Thymus (tissue), 11 donors: Measurements from ENCODE around the gene SARM1. TPM values are rescaled to one million over a fixed set of nuclear protein-coding genes. Genes with fewer than 3 reads are reported as not detected.
"Not testable (repeated sequence)": the region's sequence is repeated elsewhere in the genome, so short reads cannot be mapped to it uniquely, and the experiment has no call there.

Experiments
- DNase-seq, 9 donors: peaks; one replicate each; pipeline ENCODE4 v3.0.0-alpha.2; 2013; ENCODE audit warnings: low spot score in 9 of 9, low read depth in 6 of 9, missing footprints in 1 of 9
- H3K27ac ChIP-seq, 2 donors: one replicate each; pipeline ENCODE4 v1.5.1; 2013; ENCODE audit warnings: control low read depth in 1 of 2, low read depth in 1 of 2, low read length in 1 of 2, mild to moderate bottlenecking in 1 of 2, moderate library complexity in 1 of 2
- H3K27me3 ChIP-seq, 2 donors: one replicate each; pipeline ENCODE4 v1.5.1; 2013; ENCODE audit warnings: low read length in 1 of 2; ENCODE audit not compliant: control insufficient read depth in 2 of 2, insufficient read depth in 1 of 2
- H3K36me3 ChIP-seq, 2 donors: one replicate each; pipeline ENCODE4 v1.5.1; 2013; ENCODE audit warnings: low read length in 1 of 2, mild to moderate bottlenecking in 1 of 2, moderate library complexity in 1 of 2; ENCODE audit not compliant: control insufficient read depth in 2 of 2, insufficient read depth in 2 of 2
- H3K4me1 ChIP-seq, 2 donors: one replicate each; pipeline ENCODE4 v1.5.1; 2013; ENCODE audit warnings: low read length in 2 of 2; ENCODE audit not compliant: control insufficient read depth in 2 of 2, insufficient read depth in 2 of 2
- H3K4me3 ChIP-seq, 2 donors: one replicate each; pipeline ENCODE4 v1.5.1; 2013; ENCODE audit warnings: low read length in 2 of 2, control low read depth in 1 of 2, mild to moderate bottlenecking in 1 of 2
- H3K9me3 ChIP-seq, 2 donors: one replicate each; pipeline ENCODE4 v1.5.1; 2013; ENCODE audit warnings: low read length in 1 of 2, mild to moderate bottlenecking in 1 of 2; ENCODE audit not compliant: control insufficient read depth in 2 of 2, insufficient read depth in 1 of 2
- WGBS: extraction: QIAGEN DNeasy Blood & Tissue Kit; methylation state at CpG from one replicate; pipeline ENCODE4 v1.1.7; 2013; 5-methylcytosine and 5-hydroxymethylcytosine counted together
- polyA plus RNA-seq: library from polyadenylated mRNA; stranded (reverse); fragments of 200-250 nt; gene quantifications from one replicate; pipeline ENCODE4 v1.2.3, GENCODE V29; 2013
- total RNA-seq: library from RNA; stranded (reverse); fragments of 120-200 nt; gene quantifications from one replicate; pipeline ENCODE4 v1.2.4, GENCODE V29; 2013
- donor health status: healthy.

The SARM1 gene
- total and polyA plus RNA-seq, 2 donors = 1.2 to 5.4 TPM

- 67% methylated on average over 1 of the region's 1 CpG for WGBS
- Histone ChIP-seq H3K27ac (no peak overlapping the region), H3K4me3 (no peak overlapping the region), H3K27me3 (no peaks in the 10 kb centered on the region), H3K9me3 (no peaks in the 10 kb centered on the region), H3K36me3 (no peaks in the 10 kb centered on the region), H3K4me1 (no peaks in the 10 kb centered on the region)
- DNase-seq = no peak
Measured at GRCh38 chr17:28433721-28434120, 62.2 kb downstream of the SARM1 start.

GRCh38 chr17:28434326-28434725 is 62.8 kb downstream of the SARM1 start:
- H3K9me3 ChIP-seq, H3K4me1 ChIP-seq, DNase-seq, H3K4me3 ChIP-seq, H3K27ac ChIP-seq, H3K36me3 ChIP-seq, H3K27me3 ChIP-seq: not testable (repeated sequence)
- 89% methylated on average over 8 of the region's 8 CpGs for WGBS

- 96% methylated on average over 9 of the region's 9 CpGs for WGBS
- Histone ChIP-seq H3K27me3 (no peaks in the 10 kb centered on the region), H3K36me3 (no peaks in the 10 kb centered on the region), H3K4me1 (no peaks in the 10 kb centered on the region), H3K27ac (no peak overlapping the region), H3K9me3 (no peaks in the 10 kb centered on the region), H3K4me3 (no peak overlapping the region)
- DNase-seq = no peak
Measured at GRCh38 chr17:28443901-28444638, 72.6 kb downstream of the SARM1 start.

- no peaks in the 10 kb centered on the region for H3K9me3 ChIP-seq
- no peak overlapping the region for H3K27ac ChIP-seq
- H3K4me3 ChIP-seq = no peak overlapping the region
- no peak for DNase-seq
- H3K36me3 ChIP-seq = no peaks in the 10 kb centered on the region
- no peaks in the 10 kb centered on the region for H3K27me3 ChIP-seq
- no peaks in the 10 kb centered on the region for H3K4me1 ChIP-seq
- 95% methylated on average over 8 of the region's 8 CpGs for WGBS
Measured at GRCh38 chr17:28446716-28447395, 75.4 kb downstream of the SARM1 start.

- no peak for DNase-seq
- Histone ChIP-seq H3K4me1 (no peaks in the 10 kb centered on the region), H3K36me3 (no peaks in the 10 kb centered on the region), H3K4me3 (no peak overlapping the region), H3K27me3 (no peaks in the 10 kb centered on the region), H3K27ac (no peak overlapping the region), H3K9me3 (no peaks in the 10 kb centered on the region)
- WGBS = 83% methylated on average over 5 of the region's 5 CpGs
Measured at GRCh38 chr17:28447396-28447760, 75.9 kb downstream of the SARM1 start.

- DNase-seq = no peak
- WGBS = 98% methylated on average over 1 of the region's 1 CpG
- Histone ChIP-seq H3K4me1 (no peaks in the 10 kb centered on the region), H3K27ac (no peak overlapping the region), H3K4me3 (no peak overlapping the region), H3K27me3 (no peaks in the 10 kb centered on the region), H3K36me3 (no peaks in the 10 kb centered on the region), H3K9me3 (no peaks in the 10 kb centered on the region)
Measured at GRCh38 chr17:28449859-28450258, 78.4 kb downstream of the SARM1 start.

Other genes starting within 250 kb of the SARM1 start
- gene TMEM97, start 52.5 kb upstream of the SARM1 start, total RNA-seq = 17.2 TPM
- 3.3 TPM for gene TMEM97, start 52.5 kb upstream of the SARM1 start, polyA plus RNA-seq
- gene IFT20, start 36.2 kb upstream of the SARM1 start, total RNA-seq = 44.6 TPM
- gene IFT20, start 36.2 kb upstream of the SARM1 start, polyA plus RNA-seq = 82.5 TPM
- 11.3 TPM for gene TNFAIP1, start 35.9 kb upstream of the SARM1 start, total RNA-seq
- 19.4 TPM for gene TNFAIP1, start 35.9 kb upstream of the SARM1 start, polyA plus RNA-seq
- gene POLDIP2, start 14.2 kb upstream of the SARM1 start, total RNA-seq = 52.5 TPM
- gene POLDIP2, start 14.2 kb upstream of the SARM1 start, polyA plus RNA-seq = 37.6 TPM
- not detected for gene SEBOX, start 6.5 kb upstream of the SARM1 start, total RNA-seq
- gene SEBOX, start 6.5 kb upstream of the SARM1 start, polyA plus RNA-seq = not detected
- 0.09 TPM for gene VTN, start 1.4 kb upstream of the SARM1 start, total RNA-seq
- gene VTN, start 1.4 kb upstream of the SARM1 start, polyA plus RNA-seq = 0.59 TPM
- 13.1 TPM for gene SLC46A1, start 34.5 kb downstream of the SARM1 start, total RNA-seq
- 10.5 TPM for gene SLC46A1, start 34.5 kb downstream of the SARM1 start, polyA plus RNA-seq
- gene SLC13A2, start 102.0 kb downstream of the SARM1 start, total RNA-seq = not detected
- gene SLC13A2, start 102.0 kb downstream of the SARM1 start, polyA plus RNA-seq = 0.09 TPM
- 5.4 TPM for gene FOXN1, start 134.7 kb downstream of the SARM1 start, total RNA-seq
- 6.5 TPM for gene FOXN1, start 134.7 kb downstream of the SARM1 start, polyA plus RNA-seq
- 30.4 TPM for gene UNC119, start 180.9 kb downstream of the SARM1 start, total RNA-seq
- gene UNC119, start 180.9 kb downstream of the SARM1 start, polyA plus RNA-seq = 30.6 TPM
- 25.5 TPM for gene PIGS, start 199.8 kb downstream of the SARM1 start, total RNA-seq
- 19.6 TPM for gene PIGS, start 199.8 kb downstream of the SARM1 start, polyA plus RNA-seq
- gene ALDOC, start 205.2 kb downstream of the SARM1 start, total RNA-seq = 18.2 TPM
- 10.6 TPM for gene ALDOC, start 205.2 kb downstream of the SARM1 start, polyA plus RNA-seq
- gene SPAG5, start 227.3 kb downstream of the SARM1 start, total RNA-seq = 46.0 TPM
- gene SPAG5, start 227.3 kb downstream of the SARM1 start, polyA plus RNA-seq = 19.4 TPM
- gene RSKR, start 242.5 kb downstream of the SARM1 start, total RNA-seq = 2.6 TPM
- gene RSKR, start 242.5 kb downstream of the SARM1 start, polyA plus RNA-seq = 6.4 TPM